Inflammatory macrophage treated with lipopolysaccharide for 1 hour (primary cell): ENCODE measurements around the gene TMEM131L.
"Not testable (repeated sequence)": the region's sequence is repeated elsewhere in the genome, so short reads cannot be mapped to it uniquely, and the experiment has no call there.

Source experiments
- DNase-seq, 2 donors: peaks; one replicate each; pipeline ENCODE4 v3.0.0-alpha.2; 2020 to 2022

Gene TMEM131L

GRCh38 chr4:153527690-153528089 lies 61.5 kb downstream of the TMEM131L start:
- no peak for DNase-seq

DNA sequence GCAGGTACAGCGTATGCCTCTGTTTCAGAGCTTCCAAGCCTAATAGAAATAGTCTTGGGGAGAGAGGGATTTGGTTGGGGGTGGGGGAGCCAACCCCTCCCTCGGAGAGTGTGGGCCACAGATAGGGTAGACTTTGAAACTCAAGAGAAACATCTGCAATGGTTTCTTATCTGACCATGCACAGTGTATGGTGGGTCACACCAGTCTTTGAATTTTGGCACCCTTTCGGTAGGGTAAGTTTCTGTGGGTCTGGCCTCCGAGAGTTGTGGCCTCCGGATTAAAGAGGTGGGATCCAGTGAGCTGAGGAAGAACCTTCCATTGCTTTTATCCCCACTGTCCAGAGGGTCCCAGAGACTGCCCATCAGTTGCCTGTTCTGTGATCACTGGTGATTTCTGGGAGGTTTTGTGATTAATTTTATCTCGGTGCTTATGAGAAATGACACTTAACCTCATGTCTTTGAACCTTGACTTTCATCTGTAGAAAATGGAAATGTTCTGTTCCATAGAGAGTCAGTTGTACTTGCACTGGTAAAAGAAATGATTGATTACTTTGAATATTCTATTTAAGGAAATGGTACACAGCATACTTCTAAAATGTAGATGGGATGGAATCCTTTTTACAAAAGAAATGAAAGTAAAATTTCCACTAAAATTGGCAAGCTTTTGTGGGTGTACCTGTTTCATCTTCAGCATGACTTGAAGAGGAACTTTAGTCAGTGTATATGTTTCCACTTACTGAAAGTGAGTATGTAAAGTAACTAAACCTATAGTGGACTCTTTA lies 62.7 kb downstream of the TMEM131L start:
- peak in 1 of 2 donors; percentile 19 for DNase-seq

DNA sequence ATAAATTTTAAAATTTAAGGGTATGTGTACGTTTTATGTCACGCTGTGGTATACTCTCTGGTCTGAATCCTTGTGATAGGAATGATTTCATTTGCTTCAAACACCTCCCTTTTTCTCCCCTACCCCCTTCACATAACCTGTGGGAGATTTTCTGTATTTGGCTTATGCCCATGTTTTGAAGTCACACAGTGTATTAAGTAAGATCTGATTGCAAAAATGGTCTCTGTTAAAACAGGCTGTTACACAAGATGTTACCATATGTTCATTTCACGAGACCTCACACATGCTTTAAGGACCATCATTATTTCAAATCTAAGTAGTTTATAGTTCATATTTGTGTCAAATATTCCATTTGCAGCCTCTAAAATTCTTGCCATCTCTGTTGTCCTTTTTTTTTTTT lies 63.5 kb downstream of the TMEM131L start:
- DNase-seq: peak; percentile 75 to 79

- no peak for DNase-seq
These were observed 64.3 kb downstream of the TMEM131L start for GRCh38 chr4:153530284-153530999.

- no peak for DNase-seq
These were observed 64.8 kb downstream of the TMEM131L start for GRCh38 chr4:153531000-153531358.

GRCh38 chr4:153531976-153532626 lies 65.9 kb downstream of the TMEM131L start:
- DNase-seq: no peak

DNA sequence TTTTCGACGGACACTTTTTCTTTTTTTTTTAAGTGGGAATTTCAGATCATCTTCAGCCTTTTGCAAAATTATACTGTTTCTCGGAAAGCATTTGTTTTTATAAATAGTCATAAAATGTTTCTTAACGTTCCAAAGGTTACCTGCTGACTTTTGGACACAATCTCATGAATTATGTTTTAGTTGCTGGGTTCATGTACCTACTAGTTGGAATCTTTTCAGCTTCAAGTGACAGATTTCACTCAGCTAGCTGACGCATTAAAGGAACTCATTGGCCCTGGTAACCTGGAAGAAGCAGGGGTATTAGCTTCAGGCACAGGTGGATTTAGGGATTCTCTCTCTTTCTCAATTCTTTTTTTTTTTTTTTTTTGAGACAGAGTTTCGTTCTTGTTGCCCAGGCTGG lies 66.5 kb downstream of the TMEM131L start:
- DNase-seq: no peak

DNA sequence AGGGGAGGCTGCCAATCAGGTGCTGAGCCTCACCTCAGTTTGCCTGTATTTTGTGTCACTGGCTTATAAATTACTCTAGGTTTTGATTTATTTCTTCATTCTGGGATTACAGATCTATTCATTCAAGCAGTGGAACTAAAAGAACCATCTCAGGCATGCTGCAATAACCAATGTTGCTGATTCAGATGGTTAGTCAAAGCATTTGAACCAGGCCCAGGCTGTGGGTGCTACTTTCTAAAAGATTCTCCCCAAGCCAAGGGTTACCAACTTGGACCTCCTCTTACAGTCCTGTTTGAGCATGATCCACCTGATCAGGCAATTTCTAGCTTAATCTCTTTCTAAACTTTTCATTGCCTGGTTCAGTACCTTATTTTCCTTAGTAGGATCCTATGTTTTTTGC lies 67.2 kb downstream of the TMEM131L start:
- DNase-seq: no peak

- DNase-seq: no peak
These were observed 68.9 kb downstream of the TMEM131L start for GRCh38 chr4:153534792-153535629.

- no peak for DNase-seq
These were observed 69.8 kb downstream of the TMEM131L start for GRCh38 chr4:153535772-153536513.

DNA sequence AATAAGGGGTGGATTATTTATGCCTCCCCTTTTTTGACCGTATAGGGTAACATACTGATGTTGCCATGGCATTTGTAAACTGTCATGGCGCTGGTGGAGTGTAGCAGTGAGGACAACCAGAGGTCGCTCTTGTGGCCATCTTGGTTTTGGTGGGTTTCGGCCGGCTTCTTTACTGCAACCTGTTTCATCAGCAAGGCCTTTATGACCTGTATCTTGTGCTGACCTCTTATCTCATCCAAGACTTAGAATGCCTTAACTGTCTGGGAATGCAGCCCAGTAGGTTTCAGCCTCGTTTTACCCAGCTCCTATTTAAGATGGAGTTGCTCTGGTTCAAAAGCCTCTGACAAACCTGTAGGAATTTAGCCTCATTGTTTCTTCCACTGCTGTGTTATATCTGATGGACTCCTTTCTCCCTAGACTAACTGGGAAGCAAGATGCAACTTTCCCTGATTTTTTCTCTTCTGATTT lies 71.4 kb downstream of the TMEM131L start:
- no peak for DNase-seq

- DNase-seq: no peak
These were observed 72.6 kb downstream of the TMEM131L start for GRCh38 chr4:153538487-153539357.

DNA sequence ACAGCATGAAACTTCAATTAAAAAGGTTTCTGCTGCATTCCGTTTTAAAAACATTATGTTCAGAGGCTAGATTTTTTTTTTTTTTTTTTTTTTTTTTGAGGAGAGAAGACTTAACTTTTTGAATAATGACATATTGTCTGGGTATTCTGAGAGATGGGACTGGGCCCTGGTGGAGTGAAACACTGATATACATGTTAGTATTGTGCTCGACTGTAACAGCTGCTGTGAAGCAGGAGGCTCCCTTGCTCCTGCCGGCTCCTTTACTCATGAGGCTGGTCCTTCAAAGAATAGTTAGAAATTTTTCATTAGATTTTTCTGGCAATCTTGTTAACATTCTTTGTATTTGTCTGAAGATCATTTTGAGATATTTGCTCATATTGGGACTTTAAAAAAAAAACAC lies 73.3 kb downstream of the TMEM131L start:
- no peak for DNase-seq

DNA sequence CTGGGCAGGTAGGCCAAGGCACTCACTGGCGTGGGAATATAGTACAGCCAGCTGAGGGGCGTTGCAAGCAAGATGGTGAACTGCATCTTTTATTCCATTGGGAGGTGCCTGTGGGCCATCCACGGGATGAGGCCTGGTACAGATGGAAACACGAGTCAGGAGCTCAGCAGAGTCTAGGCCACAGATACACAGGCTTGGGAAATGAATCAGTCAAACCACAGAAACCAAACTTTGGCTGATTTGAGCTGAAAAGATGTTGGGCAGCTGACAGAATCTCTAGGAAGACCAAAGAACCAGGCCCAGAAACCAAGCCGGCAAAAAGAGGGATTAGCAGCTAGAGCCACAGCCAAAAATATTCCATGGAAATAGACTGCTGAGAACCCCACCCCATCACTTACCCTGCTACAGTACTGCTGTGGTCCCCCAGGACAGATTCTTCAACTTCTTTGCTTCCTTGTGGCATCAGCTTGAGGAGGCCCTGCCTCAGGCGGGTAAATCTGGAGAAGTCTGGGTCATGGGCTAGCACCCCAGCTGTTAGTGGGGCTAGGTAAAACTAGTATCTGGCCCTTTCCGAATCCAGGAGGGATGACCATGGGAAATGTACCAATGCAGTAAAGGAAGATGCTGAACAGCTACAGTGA lies 75.4 kb downstream of the TMEM131L start:
- DNase-seq: no peak

DNA sequence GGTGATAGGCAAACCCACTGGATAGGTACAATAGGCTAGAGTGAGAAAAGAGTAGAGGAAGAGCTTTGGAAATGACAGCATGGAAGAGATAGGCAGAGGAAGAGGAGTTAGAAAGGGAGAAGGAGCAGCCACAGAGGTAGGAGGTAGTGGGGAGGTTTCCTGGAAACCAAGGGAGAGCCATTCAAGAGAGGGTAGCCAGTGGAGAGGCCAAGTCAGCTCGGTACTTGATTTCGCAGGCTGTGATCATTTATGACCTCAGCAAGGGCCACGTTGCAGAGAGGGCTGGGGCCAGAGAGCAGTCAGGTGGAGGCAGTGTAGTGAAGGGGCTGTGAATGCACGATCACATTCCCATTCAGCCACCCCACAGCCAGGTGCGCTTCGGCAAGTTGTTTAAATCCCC lies 76.0 kb downstream of the TMEM131L start:
- no peak for DNase-seq

DNA sequence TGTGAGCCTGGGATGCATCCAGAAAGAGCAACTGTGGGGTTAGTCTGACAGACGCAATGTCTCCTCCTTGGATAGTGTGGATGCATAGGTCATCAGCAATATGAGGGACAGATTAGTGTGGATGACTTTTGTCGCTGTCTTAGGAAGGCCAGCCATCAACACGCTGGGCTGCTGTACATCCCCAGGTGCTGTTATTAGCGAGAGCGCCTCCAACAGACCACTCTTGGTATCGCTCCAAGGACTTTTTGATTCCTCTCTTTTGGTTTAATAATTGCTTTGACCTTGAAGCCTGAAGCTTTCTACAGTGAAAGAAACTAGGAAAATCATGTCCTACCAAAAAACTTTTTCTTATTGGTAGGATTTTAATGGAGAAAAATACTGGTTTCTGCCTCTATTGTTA lies 76.7 kb downstream of the TMEM131L start:
- DNase-seq: no peak

- DNase-seq: no peak
These were observed 77.2 kb downstream of the TMEM131L start for GRCh38 chr4:153543351-153543750.

DNA sequence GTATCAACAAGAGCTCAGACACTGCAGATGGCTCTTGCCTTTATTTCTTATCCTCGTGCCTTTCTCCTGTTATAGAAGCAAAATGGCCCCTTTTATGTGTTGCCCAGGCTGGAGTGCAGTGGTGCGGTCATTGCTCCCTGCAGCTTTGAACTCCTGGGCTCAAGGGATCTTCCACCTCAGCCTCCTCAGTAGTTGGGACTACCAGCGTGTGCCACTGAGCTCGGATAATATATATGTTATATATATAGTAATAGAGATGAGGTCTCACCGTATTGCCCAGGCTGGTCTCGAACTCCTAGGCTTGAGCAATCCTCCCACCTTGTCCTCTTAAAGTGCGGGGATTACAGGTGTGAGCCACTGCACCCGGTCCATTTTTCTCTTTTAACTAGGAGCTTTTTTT lies 79.7 kb downstream of the TMEM131L start:
- DNase-seq: no peak

DNA sequence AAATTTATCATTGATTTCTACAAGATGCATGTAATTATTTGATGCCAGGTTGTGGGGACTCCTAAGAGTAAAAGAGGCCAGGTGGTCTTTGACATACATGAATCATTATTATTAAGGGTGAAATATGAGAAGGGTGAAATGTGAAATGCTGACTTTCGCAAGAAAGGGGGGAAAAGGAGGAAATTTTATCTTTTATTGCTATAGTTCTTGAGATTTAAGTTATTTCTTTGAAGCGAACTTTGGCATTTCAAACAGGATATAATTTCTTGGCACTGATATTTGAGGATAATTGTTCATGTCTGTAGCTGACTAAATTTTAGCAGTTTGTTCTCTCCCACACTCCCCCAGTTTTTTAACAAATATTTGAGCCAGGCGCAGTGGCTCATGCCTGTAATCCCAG lies 80.1 kb downstream of the TMEM131L start:
- DNase-seq: no peak

GRCh38 chr4:153547520-153547919 lies 81.4 kb downstream of the TMEM131L start:
- DNase-seq: no peak

DNA sequence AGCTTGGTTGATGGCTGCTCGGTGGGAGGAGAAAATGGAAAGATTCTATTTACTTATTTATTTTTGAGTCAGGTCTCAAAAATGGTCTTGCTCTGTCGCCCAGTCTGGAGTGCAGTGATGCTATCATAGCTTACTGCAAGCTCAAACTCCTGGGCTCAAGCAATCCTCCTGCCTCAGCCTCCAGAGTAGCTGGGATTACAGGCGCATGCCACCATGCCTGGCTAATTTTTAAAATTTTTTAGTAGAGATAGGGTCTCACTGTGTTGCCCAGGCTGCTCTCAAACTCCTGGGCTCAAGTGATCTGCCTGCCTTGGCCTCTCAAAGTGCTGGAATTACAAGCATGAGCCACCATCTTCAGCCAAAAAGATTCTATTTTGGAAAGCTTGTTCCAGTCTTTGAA lies 82.7 kb downstream of the TMEM131L start:
- not testable (repeated sequence) for DNase-seq
